ENCODE results near the gene MKX.

The MKX gene

DNA sequence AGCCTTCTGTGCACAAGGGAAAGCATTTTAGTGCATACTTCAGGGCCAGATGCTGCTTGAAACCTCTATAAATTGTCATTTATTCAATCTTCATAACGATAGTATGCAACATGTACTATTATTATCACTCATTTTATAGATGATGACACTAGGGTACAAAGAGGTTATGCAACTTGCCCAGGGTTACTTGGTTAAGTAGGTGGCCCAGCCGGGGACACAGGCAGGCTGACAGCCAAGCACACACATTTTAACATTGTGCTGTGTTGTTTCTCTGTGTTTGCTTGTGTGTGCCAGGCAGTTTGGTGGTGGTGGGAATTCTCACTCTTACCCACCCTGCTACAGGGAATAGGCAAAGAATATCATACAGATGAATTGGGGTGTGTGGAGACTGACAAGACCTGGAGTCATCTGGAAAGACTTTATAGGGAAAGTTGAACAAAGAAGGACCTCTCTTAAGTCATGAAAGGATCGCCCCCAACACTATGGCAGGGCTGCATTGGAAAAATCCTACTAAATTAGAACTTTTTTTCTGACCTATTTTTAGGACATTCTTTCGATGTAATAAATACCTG lies 98.9 kb downstream of the MKX start:
- Histone ChIP-seq H3K27me3 (ENCODE audit: insufficient read depth, poor library complexity, severe bottlenecking) (no peaks in the 10 kb centered on the region), H3K4me3 (replicated peaks; ENCODE audit: insufficient read depth, low read length) (no peak overlapping the region), H3K27ac (replicated peaks) (no peak overlapping the region)
- no peak for DNase-seq (ENCODE audit: low read depth in 1 of 2, low spot score in 1 of 2)
- TF ChIP-seq REST (IDR thresholded peaks at IDR 0.05; ENCODE audit: insufficient replicate concordance, low read depth) (no peak), POLR2AphosphoS5 (IDR thresholded peaks at IDR 0.05; ENCODE audit: low read depth) (no peak), GABPA (IDR thresholded peaks at IDR 0.05; ENCODE audit: low read depth) (no peak), SPI1 (IDR thresholded peaks at IDR 0.05; ENCODE audit: borderline replicate concordance, low read depth) (no peak)
- TF ChIP-seq, protein P1, sequence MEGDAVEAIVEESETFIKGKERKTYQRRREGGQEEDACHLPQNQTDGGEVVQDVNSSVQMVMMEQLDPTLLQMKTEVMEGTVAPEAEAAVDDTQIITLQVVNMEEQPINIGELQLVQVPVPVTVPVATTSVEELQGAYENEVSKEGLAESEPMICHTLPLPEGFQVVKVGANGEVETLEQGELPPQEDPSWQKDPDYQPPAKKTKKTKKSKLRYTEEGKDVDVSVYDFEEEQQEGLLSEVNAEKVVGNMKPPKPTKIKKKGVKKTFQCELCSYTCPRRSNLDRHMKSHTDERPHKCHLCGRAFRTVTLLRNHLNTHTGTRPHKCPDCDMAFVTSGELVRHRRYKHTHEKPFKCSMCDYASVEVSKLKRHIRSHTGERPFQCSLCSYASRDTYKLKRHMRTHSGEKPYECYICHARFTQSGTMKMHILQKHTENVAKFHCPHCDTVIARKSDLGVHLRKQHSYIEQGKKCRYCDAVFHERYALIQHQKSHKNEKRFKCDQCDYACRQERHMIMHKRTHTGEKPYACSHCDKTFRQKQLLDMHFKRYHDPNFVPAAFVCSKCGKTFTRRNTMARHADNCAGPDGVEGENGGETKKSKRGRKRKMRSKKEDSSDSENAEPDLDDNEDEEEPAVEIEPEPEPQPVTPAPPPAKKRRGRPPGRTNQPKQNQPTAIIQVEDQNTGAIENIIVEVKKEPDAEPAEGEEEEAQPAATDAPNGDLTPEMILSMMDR (IDR thresholded peaks at IDR 0.05; ENCODE audit: insufficient read depth, low read length): no peak

DNA sequence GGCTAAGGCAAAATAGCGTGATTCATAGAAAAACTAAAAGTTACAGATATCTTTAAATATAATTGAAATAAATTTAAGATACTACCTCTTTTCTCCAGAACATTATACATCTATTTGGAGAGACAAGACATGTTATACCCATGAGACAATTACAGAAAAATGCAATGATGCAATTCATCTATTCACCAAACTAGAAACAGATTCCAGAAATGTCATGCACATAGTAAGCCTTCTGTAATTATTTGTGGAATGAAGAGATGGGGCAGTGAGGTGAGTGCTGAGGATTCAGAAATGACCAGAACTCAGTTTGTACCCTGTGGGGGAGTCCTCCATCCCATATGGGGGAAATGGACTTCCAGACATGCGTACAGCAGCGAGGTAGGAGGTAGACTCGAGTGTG lies 99.4 kb downstream of the MKX start:
- Histone ChIP-seq H3K27ac (replicated peaks) (no peak overlapping the region), H3K4me3 (replicated peaks; ENCODE audit: insufficient read depth, low read length) (no peak overlapping the region), H3K27me3 (ENCODE audit: insufficient read depth, poor library complexity, severe bottlenecking) (no peaks in the 10 kb centered on the region)
- TF ChIP-seq, protein P1 (IDR thresholded peaks at IDR 0.05; ENCODE audit: insufficient read depth, low read length): no peak
- no peak for TF ChIP-seq SPI1 (IDR thresholded peaks at IDR 0.05; ENCODE audit: borderline replicate concordance, low read depth)
- TF ChIP-seq REST (IDR thresholded peaks at IDR 0.05; ENCODE audit: insufficient replicate concordance, low read depth): no peak
- no peak for TF ChIP-seq POLR2AphosphoS5 (IDR thresholded peaks at IDR 0.05; ENCODE audit: low read depth)
- no peak for TF ChIP-seq GABPA (IDR thresholded peaks at IDR 0.05; ENCODE audit: low read depth)
- no peak for DNase-seq (ENCODE audit: low read depth in 1 of 2, low spot score in 1 of 2)

GRCh38 chr10:27644307-27644939 lies 101.2 kb downstream of the MKX start:
- DNase-seq (ENCODE audit: low read depth in 1 of 2, low spot score in 1 of 2): no peak
- Histone ChIP-seq H3K27me3 (ENCODE audit: insufficient read depth, poor library complexity, severe bottlenecking) (no peaks in the 10 kb centered on the region), H3K27ac (replicated peaks) (no peak overlapping the region), H3K4me3 (replicated peaks; ENCODE audit: insufficient read depth, low read length) (no peak overlapping the region)
- no peak for TF ChIP-seq SPI1 (IDR thresholded peaks at IDR 0.05; ENCODE audit: borderline replicate concordance, low read depth)
- no peak for TF ChIP-seq REST (IDR thresholded peaks at IDR 0.05; ENCODE audit: insufficient replicate concordance, low read depth)
- TF ChIP-seq, protein P1 (IDR thresholded peaks at IDR 0.05; ENCODE audit: insufficient read depth, low read length): no peak
- TF ChIP-seq GABPA (IDR thresholded peaks at IDR 0.05; ENCODE audit: low read depth): no peak
- TF ChIP-seq POLR2AphosphoS5 (IDR thresholded peaks at IDR 0.05; ENCODE audit: low read depth): no peak

All from HL-60 (cell line).